ENCODE data around the gene WASF2. TPM values are rescaled to one million over a fixed set of nuclear protein-coding genes. Genes with fewer than 3 reads are reported as not detected.

WASF2 gene
- total and polyA plus RNA-seq, 2 of the 13 experiments (the other 11 are each of a cell fraction or from before 2014, with no cell fraction given), result 10.4 to 27.7 TPM

- TF ChIP-seq FUBP1 (CRISPR knock-in tag; IDR thresholded peaks at IDR 0.05; ENCODE audit: borderline replicate concordance) (no peak), TMF1 (CRISPR knock-in tag; IDR thresholded peaks at IDR 0.05; ENCODE audit: low read depth) (no peak), NFKB2 (CRISPR knock-in tag; IDR thresholded peaks at IDR 0.05; ENCODE audit: borderline replicate concordance) (no peak), ZNF746 (CRISPR knock-in tag; IDR thresholded peaks at IDR 0.05) (no peak), SAFB2 (CRISPR knock-in tag; IDR thresholded peaks at IDR 0.05; ENCODE audit: borderline replicate concordance, low read depth) (no peak), ZMYM4 (CRISPR knock-in tag; IDR thresholded peaks at IDR 0.05) (0 out of 2 replicates have a peak, but pooled peaks have one; percentile 11), ZNF326 (CRISPR knock-in tag; IDR thresholded peaks at IDR 0.05; ENCODE audit: borderline replicate concordance) (no peak), ARNT2 (CRISPR knock-in tag; IDR thresholded peaks at IDR 0.05; ENCODE audit: low read depth) (no peak), POGZ (CRISPR knock-in tag; IDR thresholded peaks at IDR 0.05) (no peak), NR1H2 (CRISPR knock-in tag; IDR thresholded peaks at IDR 0.05; ENCODE audit: borderline replicate concordance, low read depth) (no peak), KLF13 (CRISPR knock-in tag; IDR thresholded peaks at IDR 0.05) (no peak), PPARG (CRISPR knock-in tag; conservative IDR thresholded peaks at IDR 0.05) (no peak), LCORL (IDR thresholded peaks at IDR 0.05) (no peak), LCORL (CRISPR knock-in tag; IDR thresholded peaks at IDR 0.05) (0 out of 2 replicates have a peak, but pooled peaks have one; percentile 36), ZNF773 (CRISPR knock-in tag; IDR thresholded peaks at IDR 0.05; ENCODE audit: borderline replicate concordance) (no peak), ZBTB38 (CRISPR knock-in tag; IDR thresholded peaks at IDR 0.05) (peak; percentile 49; the same call in 1 of the 2 replicates), IRF1 (CRISPR knock-in tag; IDR thresholded peaks at IDR 0.05; ENCODE audit: low read depth) (peak; percentile 61; the same call in 1 of the 2 replicates), SRSF1 (optimal IDR thresholded peaks at IDR 0.05; ENCODE audit: low read depth, low read length) (no peak), ATF2 (CRISPR knock-in tag; IDR thresholded peaks at IDR 0.05) (0 out of 2 replicates have a peak, but pooled peaks have one; percentile 20), ZNF609 (CRISPR knock-in tag; IDR thresholded peaks at IDR 0.05; ENCODE audit: borderline replicate concordance) (no peak), TAF1 (CRISPR knock-in tag; IDR thresholded peaks at IDR 0.05) (no peak)
Observed at GRCh38 chr1:27357281-27358037, 132.5 kb downstream of the WASF2 start (continued).
